ENCODE measurements around the gene ADGRV1.

GRCh38 chr5:90562341-90562740 is 3.7 kb downstream of the ADGRV1 start:
- TF ChIP-seq EZH2phosphoT487 (IDR thresholded peaks at IDR 0.05; ENCODE audit: borderline replicate concordance, low read depth) (no peak), SIN3A (IDR thresholded peaks at IDR 0.05; ENCODE audit: borderline replicate concordance, low read depth, low read length) (no peak), CHD2 (IDR thresholded peaks at IDR 0.05; ENCODE audit: low read length, partially characterized antibody) (no peak), CTCF (IDR thresholded peaks at IDR 0.05) (no peak), MAX (IDR thresholded peaks at IDR 0.05; ENCODE audit: low read depth) (no peak), SMC3 (IDR thresholded peaks at IDR 0.05; ENCODE audit: low read depth, low read length) (no peak), TCF12 (IDR thresholded peaks at IDR 0.05) (no peak), RAD21 (IDR thresholded peaks at IDR 0.05; ENCODE audit: low read length) (no peak), REST (IDR thresholded peaks at IDR 0.05; ENCODE audit: low read depth, low read length) (no peak), ZBTB33 (IDR thresholded peaks at IDR 0.05; ENCODE audit: borderline replicate concordance, low read depth) (no peak), EP300 (IDR thresholded peaks at IDR 0.05; ENCODE audit: borderline replicate concordance in 1 of 2, low read depth in 1 of 2, low read length in 1 of 2) (no peak), POLR2AphosphoS5 (IDR thresholded peaks at IDR 0.05; ENCODE audit: low read depth, low read length) (no peak)

Measured in SK-N-SH (cell line).